Activated B cell treated with CpG ODN at 0.5 μM for 24 hours (primary cell): ENCODE data around the gene IDE. TPM values are rescaled to one million over a fixed set of nuclear protein-coding genes. Genes with fewer than 3 reads are reported as not detected.

Source experiments
- ATAC-seq: fragments of 200-7000 bp; cut with Tn5 transposase; one replicate; pipeline ENCODE4 v1.10.0; 2021; ENCODE audit warnings: low read depth, mild to moderate bottlenecking, moderate library complexity
- CTCF ChIA-PET: fragments of 350-600 bp; sonication (Branson Sonifier 250); formaldehyde crosslinking; loops from one replicate; lab custom pipeline; 2021; ENCODE audit warnings: antibody characterized with exemption; lab: Charles Lee
- POLR2A ChIA-PET: fragments of 350-600 bp; sonication (Branson Sonifier 250); formaldehyde crosslinking; loops from one replicate; lab custom pipeline; 2021; ENCODE audit warnings: antibody characterized with exemption; lab: Charles Lee
- DNase-seq: peaks from one replicate; pipeline ENCODE4 v3.0.0; 2022
- H3K27ac Mint-ChIP-seq: one replicate; pipeline ENCODE4 v1.8.0; 2020; ENCODE audit warnings: mixed read lengths
- H3K27me3 Mint-ChIP-seq: one replicate; pipeline ENCODE4 v1.8.0; 2021; ENCODE audit warnings: mixed read lengths
- H3K36me3 Mint-ChIP-seq: one replicate; pipeline ENCODE4 v1.8.0; 2021; ENCODE audit warnings: low read depth, mixed read lengths
- H3K4me1 Mint-ChIP-seq: one replicate; pipeline ENCODE4 v1.8.0; 2021; ENCODE audit warnings: mixed read lengths
- H3K4me3 Mint-ChIP-seq: one replicate; pipeline ENCODE4 v1.8.0; 2020; ENCODE audit warnings: mild to moderate bottlenecking, mixed read lengths
- H3K9me3 Mint-ChIP-seq: one replicate; pipeline ENCODE4 v1.8.0; 2020; ENCODE audit warnings: mixed read lengths
- intact Hi-C: fragments of 100-400 bp; cut with micrococcal nuclease; formaldehyde crosslinking; loops from one replicate; pipeline ENCODE4 v1.15.1; 2024
- total RNA-seq: library from RNA; stranded (reverse); gene quantifications from 2 replicates; pipeline ENCODE4 v1.2.3, GENCODE V29; 2022
- TF ChIP-seq, protein P1 (sequence below): fragments of 200-600 bp; IDR thresholded peaks from one replicate; pipeline ENCODE4 v1.8.0; 2022; ENCODE audit warnings: antibody characterized with exemption, mild to moderate bottlenecking

IDE gene
- total RNA-seq, 1 donor from 2014 or later: 39.2 TPM

DNA sequence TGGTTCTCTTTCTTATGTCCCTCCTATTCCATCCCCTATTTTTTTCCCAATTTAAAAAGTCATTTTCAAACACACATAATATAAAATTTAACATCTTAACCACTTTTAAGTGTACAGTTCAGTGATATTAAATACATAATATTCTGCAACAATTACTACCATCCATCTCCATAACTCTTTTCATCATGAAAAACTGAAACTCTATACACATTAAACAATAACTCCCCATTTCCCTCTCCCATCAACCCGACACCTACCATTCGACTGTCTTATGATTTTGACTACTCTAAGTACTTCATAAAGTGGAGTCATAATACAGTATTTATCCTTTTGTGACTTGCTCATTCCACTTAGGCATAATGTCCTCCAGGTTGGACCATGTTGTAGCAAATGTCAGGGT lies 21.6 kb upstream of the IDE start:
- peaks cover 5% of the 10 kb centered on the region for H3K36me3 Mint-ChIP-seq
- peak overlapping the region; percentile 44 for H3K4me3 Mint-ChIP-seq
- H3K27me3 Mint-ChIP-seq: no peaks in the 10 kb centered on the region
- ATAC-seq (no peak), DNase-seq (no peak)
- CTCF ChIA-PET: no interaction called here
- no peaks in the 10 kb centered on the region for H3K9me3 Mint-ChIP-seq
- TF ChIP-seq, protein P1, sequence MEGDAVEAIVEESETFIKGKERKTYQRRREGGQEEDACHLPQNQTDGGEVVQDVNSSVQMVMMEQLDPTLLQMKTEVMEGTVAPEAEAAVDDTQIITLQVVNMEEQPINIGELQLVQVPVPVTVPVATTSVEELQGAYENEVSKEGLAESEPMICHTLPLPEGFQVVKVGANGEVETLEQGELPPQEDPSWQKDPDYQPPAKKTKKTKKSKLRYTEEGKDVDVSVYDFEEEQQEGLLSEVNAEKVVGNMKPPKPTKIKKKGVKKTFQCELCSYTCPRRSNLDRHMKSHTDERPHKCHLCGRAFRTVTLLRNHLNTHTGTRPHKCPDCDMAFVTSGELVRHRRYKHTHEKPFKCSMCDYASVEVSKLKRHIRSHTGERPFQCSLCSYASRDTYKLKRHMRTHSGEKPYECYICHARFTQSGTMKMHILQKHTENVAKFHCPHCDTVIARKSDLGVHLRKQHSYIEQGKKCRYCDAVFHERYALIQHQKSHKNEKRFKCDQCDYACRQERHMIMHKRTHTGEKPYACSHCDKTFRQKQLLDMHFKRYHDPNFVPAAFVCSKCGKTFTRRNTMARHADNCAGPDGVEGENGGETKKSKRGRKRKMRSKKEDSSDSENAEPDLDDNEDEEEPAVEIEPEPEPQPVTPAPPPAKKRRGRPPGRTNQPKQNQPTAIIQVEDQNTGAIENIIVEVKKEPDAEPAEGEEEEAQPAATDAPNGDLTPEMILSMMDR: no peak
- H3K27ac Mint-ChIP-seq: no peak overlapping the region
- intact Hi-C loops: no loop called here
- H3K4me1 Mint-ChIP-seq: peaks cover 33% of the 10 kb centered on the region
- POLR2A ChIA-PET: interaction anchor here (1.7 kb wide), 1 partner anchor 94 kb away, joined by 5 read pairs; the partner anchor contains the start of gene HHEX

DNA sequence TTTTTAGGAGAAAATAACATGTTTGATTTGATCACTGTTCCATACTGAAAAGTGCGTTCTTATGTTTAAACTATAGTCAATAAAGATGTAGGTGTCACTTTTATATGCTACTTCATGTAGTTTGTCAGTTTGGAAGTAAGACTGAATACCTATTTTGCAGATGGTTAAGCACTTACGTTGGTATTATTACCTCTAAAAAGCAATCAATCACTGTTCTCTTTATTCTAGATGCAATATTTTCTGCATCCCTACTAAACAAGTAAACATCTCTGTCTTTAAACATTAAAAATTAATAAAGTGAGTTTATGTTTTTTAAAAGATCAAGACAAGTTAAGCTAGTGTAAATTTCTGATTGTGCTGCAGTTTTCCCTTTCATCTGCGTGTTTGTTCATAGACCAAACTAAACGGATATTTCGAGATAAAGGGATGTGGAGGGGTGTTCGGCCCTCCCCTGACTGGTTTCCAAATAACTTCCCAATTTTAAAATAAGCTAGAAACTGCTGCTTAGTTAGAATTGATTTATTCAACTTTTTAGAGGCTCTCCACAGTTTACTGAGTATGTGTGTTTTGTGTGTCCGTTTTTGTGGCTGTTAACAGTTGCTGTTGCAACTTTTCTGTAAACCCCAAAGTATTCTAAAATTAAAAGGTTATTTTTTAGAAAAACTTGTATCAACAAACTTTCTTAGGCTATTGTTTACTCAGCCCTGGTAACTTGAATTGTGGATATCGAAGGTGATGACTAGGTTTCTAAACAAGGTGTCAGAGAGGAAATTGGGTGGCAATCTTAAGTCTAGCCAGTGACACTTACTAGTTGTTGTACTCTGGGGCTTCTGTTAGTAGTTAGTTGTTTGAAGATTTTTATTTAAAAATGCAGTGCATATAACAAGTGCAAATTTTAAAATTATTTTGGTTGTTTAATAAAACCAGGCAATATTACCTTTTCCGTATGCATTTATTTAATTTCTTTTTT lies 20.0 kb upstream of the IDE start:
- DNase-seq (no peak), ATAC-seq (no peak)
- TF ChIP-seq, protein P1: no peak
- H3K27me3 Mint-ChIP-seq: no peaks in the 10 kb centered on the region
- peaks cover 36% of the 10 kb centered on the region for H3K4me1 Mint-ChIP-seq
- peak overlapping the region; percentile 99 for H3K27ac Mint-ChIP-seq
- H3K9me3 Mint-ChIP-seq: no peaks in the 10 kb centered on the region
- intact Hi-C loops: loop anchor here (2.0 to 5.0 kb wide), 4 partner anchors 105 to 1108 kb away; partner anchors contain the start of genes BTAF1, FRA10AC1 and TNKS2
- CTCF ChIA-PET: no interaction called here
- H3K4me3 Mint-ChIP-seq: peak overlapping the region; percentile 96
- POLR2A ChIA-PET: interaction anchor here (0.6 to 1.7 kb wide), 2 partner anchors 96 to 278 kb away, joined by 5 read pairs; partner anchors contain the start of gene HHEX
- H3K36me3 Mint-ChIP-seq: peaks cover 5% of the 10 kb centered on the region

DNA sequence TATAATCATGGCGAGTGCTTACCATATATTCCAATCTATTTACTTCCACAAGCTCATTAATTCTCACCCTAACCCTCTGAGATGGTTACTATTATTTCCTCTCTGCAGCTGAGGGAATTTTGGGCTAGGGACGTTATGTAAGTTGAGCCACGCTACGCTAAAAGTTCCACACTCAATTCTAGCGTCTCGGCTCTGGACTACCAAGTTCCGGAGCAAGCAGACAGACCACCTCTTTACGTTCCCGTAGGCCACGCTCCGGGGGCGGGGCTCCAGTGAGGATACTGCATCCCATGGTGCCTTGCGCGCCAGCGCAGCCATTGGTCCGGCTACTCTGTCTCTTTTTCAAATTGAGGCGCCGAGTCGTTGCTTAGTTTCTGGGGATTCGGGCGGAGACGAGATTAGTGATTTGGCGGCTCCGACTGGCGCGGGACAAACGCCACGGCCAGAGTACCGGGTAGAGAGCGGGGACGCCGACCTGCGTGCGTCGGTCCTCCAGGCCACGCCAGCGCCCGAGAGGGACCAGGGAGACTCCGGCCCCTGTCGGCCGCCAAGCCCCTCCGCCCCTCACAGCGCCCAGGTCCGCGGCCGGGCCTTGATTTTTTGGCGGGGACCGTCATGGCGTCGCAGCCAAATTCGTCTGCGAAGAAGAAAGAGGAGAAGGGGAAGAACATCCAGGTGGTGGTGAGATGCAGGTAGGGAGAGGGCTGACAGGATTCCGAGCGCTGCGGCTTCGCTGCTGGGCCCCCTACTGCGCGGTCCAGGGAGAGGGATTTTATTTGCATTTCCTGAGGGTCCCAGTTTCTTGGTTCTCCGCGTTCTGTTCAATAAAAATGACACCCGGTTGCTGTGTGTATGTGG lies 19.1 kb upstream of the IDE start, which contains the start of gene KIF11:
KIF11 (plus strand) TSS at position 370 of the 858 bp plus-strand sequence; CDS start at position 616, 246 bp downstream.
- TF ChIP-seq, protein P1: no peak
- no peaks in the 10 kb centered on the region for H3K27me3 Mint-ChIP-seq
- H3K4me3 Mint-ChIP-seq: peak within 1 kb of the TSS; percentile 96
- ATAC-seq: peak; percentile 85
- no peaks in the 10 kb centered on the region for H3K9me3 Mint-ChIP-seq
- intact Hi-C loops: loop anchor here (2.0 to 5.0 kb wide), 4 partner anchors 106 to 1109 kb away; partner anchors contain the start of genes BTAF1, FRA10AC1 and TNKS2
- H3K36me3 Mint-ChIP-seq: peaks cover 5% of the 10 kb centered on the region
- CTCF ChIA-PET: interaction anchor here (0.8 to 2.5 kb wide), 2 partner anchors 97 to 256 kb away, joined by 4 to 14 read pairs; partner anchors contain the start of genes EXOC6 and HHEX
- POLR2A ChIA-PET: interaction anchor here (0.7 to 3.5 kb wide), 7 partner anchors 15 to 255 kb away, joined by 3 to 85 read pairs (median 22); partner anchors contain the start of genes EXOC6, HHEX and IDE
- DNase-seq: peak; percentile 92
- H3K27ac Mint-ChIP-seq: peak within 1 kb of the TSS; percentile 99
- H3K4me1 Mint-ChIP-seq: peaks cover 36% of the 10 kb centered on the region

DNA sequence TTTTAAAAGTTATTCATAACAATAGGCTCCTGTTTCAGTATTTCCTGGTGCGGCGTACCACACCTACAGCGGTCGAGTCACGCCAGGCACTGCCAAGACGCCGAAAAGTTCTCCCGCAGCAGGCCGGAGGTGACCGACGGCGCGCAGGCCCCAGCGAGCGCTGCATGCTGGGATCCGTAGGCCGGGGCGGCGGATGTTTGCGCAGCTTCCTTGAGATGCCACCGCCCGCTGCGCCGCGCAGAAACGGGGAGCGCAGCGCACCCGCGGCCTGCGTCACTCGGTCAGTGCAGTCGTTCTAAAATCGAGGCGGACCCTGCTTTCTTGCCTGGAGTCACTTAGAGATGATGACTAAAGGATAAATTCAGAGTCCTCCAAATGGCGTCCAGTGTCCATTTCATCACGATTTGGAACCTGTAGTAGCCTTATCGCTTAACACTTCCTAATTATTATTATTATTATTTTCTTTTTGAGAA lies 17.7 kb upstream of the IDE start:
- CTCF ChIA-PET: interaction anchor here (0.8 to 2.5 kb wide), 14 partner anchors 10 to 289 kb away, joined by 3 to 14 read pairs (median 4); partner anchors contain the start of genes EXOC6, HHEX and IDE

More for the DNA sequence above, 17.7 kb upstream of the IDE start:
- DNase-seq (peak; percentile 81), ATAC-seq (peak; percentile 80)
- peaks cover 35% of the 10 kb centered on the region for H3K4me1 Mint-ChIP-seq
- TF ChIP-seq, protein P1: no peak
- intact Hi-C loops: loop anchor here (1.0 to 5.0 kb wide), 13 partner anchors 17 to 1111 kb away; partner anchors contain the start of genes BTAF1, CEP55, CPEB3 and EXOC6
- H3K9me3 Mint-ChIP-seq: no peaks in the 10 kb centered on the region
- H3K27ac Mint-ChIP-seq: peak overlapping the region; percentile 99
- POLR2A ChIA-PET: interaction anchor here (0.6 to 3.5 kb wide), 28 partner anchors 9 to 1391 kb away, joined by 3 to 85 read pairs (median 4); partner anchors contain the start of genes CPEB3, EXOC6, HHEX and IDE
- H3K27me3 Mint-ChIP-seq: no peaks in the 10 kb centered on the region
- peaks cover 5% of the 10 kb centered on the region for H3K36me3 Mint-ChIP-seq
- H3K4me3 Mint-ChIP-seq: peak overlapping the region; percentile 96
